Lower leg skin (tissue), 4 donors: ENCODE data around the gene APOC3. TPM values are rescaled to one million over a fixed set of nuclear protein-coding genes. Genes with fewer than 3 reads are reported as not detected.

Source experiments
- DNase-seq, 2 donors: peaks; one replicate each; pipeline ENCODE4 v3.0.0-alpha.2; 2019; ENCODE audit warnings: low spot score in 2 of 2
- H3K4me3 ChIP-seq: fragments of 200-600 bp; sonication (generic); 2 replicates; pipeline ENCODE4 v1.5.1; 2017; ENCODE audit warnings: mild to moderate bottlenecking, low read depth; ENCODE audit not compliant: poor library complexity, severe bottlenecking
- POLR2A ChIP-seq, 2 donors: fragments of 450-650 bp; IDR thresholded peaks; one replicate each; pipeline ENCODE4 v1.6.1; 2016 to 2017; ENCODE audit warnings: antibody characterized with exemption in 2 of 2, mild to moderate bottlenecking in 1 of 2, moderate library complexity in 1 of 2
- WGBS, 2 donors: methylation state at CpG; one replicate each; pipeline ENCODE4 v1.1.5; 2018; 5-methylcytosine and 5-hydroxymethylcytosine counted together
- intact Hi-C: fragments of 100-400 bp; cut with DNase I; formaldehyde crosslinking; loops from one replicate; pipeline ENCODE4 v1.15.0; 2023; ENCODE audit warnings: low total_unique reads
- total RNA-seq, 4 donors: library from RNA; depleted of rRNA; stranded (reverse); fragments of >200 nt; gene quantifications; one replicate each; pipeline ENCODE4 v1.1.0, GENCODE V29; 2016
- TF ChIP-seq, protein P1 (sequence below), 3 donors: fragments of 450-650 bp; IDR thresholded peaks; one replicate each; pipeline ENCODE4 v1.5.1; 2016; ENCODE audit warnings: antibody characterized with exemption in 3 of 3, mild to moderate bottlenecking in 3 of 3, moderate library complexity in 2 of 3

APOC3 gene
- total RNA-seq, 4 donors from 2014 or later = not detected

DNA sequence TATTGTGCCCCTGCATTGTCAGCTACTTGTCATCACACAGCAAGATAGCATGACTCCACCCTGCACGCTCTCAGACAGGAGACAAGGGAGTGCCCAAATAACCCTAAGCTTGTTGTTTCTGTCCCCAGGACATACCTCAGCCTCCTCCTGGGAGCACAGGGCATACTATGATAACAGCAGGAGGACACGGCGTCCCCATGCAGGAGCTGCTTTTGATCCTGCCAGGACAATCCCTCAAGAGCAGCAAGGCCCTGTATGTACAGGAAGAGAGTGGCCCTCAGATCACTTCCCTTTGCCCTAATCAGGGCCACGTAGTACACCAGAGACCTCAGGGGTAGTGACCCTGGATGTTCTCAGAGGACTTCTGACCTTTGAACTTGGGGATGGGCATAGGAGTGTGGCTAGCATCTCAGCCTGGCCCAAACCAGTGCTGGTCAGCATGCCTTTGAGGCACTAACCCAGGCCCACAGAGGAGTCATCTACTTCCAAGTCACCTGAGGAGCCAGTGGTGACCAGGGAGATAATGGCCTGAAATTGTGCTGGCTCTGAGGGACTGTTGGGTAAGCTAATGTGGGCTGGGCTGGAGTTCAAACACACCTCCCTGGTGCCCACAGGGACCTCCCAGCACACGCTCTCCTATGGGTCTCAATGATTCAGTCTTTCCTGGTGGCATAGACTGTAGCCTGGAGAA, 15.8 kb upstream of the APOC3 start:
- DNase-seq = no peak
- 60 to 83% methylated on average over 5 of the region's 5 CpGs for WGBS, 2 donors
- H3K4me3 ChIP-seq = no peak overlapping the region
- intact Hi-C loops = no loop called here
- TF ChIP-seq, protein P1, sequence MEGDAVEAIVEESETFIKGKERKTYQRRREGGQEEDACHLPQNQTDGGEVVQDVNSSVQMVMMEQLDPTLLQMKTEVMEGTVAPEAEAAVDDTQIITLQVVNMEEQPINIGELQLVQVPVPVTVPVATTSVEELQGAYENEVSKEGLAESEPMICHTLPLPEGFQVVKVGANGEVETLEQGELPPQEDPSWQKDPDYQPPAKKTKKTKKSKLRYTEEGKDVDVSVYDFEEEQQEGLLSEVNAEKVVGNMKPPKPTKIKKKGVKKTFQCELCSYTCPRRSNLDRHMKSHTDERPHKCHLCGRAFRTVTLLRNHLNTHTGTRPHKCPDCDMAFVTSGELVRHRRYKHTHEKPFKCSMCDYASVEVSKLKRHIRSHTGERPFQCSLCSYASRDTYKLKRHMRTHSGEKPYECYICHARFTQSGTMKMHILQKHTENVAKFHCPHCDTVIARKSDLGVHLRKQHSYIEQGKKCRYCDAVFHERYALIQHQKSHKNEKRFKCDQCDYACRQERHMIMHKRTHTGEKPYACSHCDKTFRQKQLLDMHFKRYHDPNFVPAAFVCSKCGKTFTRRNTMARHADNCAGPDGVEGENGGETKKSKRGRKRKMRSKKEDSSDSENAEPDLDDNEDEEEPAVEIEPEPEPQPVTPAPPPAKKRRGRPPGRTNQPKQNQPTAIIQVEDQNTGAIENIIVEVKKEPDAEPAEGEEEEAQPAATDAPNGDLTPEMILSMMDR (IDR thresholded peaks at IDR 0.05) = no peak
- TF ChIP-seq POLR2A (IDR thresholded peaks at IDR 0.05) = no peak

- intact Hi-C loops = no loop called here
- no peak for DNase-seq
- WGBS, 2 donors = 75 to 82% methylated on average over 6 of the region's 6 CpGs
- no peak overlapping the region for H3K4me3 ChIP-seq
- TF ChIP-seq POLR2A (IDR thresholded peaks at IDR 0.05) = no peak
- TF ChIP-seq, protein P1 (IDR thresholded peaks at IDR 0.05) = no peak
Observed at GRCh38 chr11:116814502-116814901, 15.2 kb upstream of the APOC3 start.

DNA sequence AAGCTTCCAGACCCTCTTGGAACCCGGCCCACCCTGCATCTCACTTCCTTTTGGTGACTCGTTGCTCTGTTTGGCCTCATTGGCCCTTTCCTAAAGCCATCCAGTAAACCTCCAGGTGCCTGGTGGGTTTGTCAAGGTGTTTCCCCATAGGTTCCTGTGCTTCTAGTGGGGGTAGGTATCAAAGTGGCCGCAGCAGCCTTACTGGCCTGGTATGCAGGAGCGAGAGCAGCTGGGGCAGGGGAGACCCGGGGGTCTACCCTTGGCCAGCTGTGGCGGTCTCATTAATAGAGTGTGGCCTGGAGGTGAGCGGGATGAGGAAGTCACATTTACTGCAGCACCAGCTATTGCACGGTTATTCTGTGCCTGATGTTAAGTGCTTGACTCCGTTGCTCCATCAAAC, 10.7 kb upstream of the APOC3 start:
- intact Hi-C loops = no loop called here
- no peak for TF ChIP-seq POLR2A (IDR thresholded peaks at IDR 0.05)
- TF ChIP-seq, protein P1 (IDR thresholded peaks at IDR 0.05) = no peak
- DNase-seq = no peak
- no peak overlapping the region for H3K4me3 ChIP-seq
- 82 to 88% methylated on average over 9 of the region's 9 CpGs for WGBS, 2 donors

DNA sequence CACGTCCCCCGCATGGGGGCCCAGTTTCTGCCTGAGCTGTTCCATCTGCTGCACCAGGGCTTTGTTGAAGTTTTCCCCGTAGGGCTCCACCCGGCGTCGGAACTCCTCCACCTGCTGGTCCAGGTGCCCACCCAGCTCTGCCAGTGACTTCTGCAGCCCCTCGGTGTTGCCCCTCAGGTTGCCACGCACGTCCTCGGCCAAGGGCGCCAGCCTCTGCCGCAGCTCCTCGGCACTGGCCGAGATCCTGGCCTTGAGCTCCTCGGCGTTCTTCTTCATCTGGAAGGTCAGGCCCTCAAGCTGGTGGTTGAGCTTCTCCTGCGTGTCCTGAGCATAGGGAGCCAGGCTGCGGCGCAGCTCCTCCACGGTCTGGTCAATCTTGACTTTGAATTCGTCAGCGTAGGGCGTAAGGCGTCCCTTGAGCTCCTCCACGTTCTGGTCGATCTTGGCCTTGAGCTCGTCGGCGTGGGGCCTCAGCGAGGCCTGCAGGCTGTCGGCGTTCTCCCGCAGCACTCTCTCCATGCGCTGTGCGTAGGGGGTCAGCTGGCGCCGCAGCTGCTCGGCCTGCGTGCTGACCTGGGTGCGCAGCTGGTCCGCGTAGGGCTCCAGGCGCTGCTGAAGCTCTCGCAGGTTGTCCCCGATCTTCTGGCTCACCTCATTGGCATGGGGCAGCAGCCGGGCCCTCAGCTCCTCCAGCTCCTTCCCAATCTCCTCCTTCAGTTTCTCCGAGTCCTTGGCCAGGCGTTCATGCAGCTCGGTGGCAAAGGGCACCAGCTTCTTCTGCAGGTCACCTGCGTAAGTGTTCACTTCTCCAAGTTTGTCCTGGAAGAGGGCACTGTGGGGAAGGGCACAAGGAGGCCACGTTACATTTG, 8.4 kb upstream of the APOC3 start:
- no peak overlapping the region for H3K4me3 ChIP-seq
- 94 to 95% methylated on average over 48 to 51 of the region's 51 CpGs for WGBS, 2 donors
- TF ChIP-seq POLR2A (IDR thresholded peaks at IDR 0.05) = no peak
- TF ChIP-seq, protein P1 (IDR thresholded peaks at IDR 0.05) = no peak
- DNase-seq = no peak
- intact Hi-C loops = no loop called here

DNA sequence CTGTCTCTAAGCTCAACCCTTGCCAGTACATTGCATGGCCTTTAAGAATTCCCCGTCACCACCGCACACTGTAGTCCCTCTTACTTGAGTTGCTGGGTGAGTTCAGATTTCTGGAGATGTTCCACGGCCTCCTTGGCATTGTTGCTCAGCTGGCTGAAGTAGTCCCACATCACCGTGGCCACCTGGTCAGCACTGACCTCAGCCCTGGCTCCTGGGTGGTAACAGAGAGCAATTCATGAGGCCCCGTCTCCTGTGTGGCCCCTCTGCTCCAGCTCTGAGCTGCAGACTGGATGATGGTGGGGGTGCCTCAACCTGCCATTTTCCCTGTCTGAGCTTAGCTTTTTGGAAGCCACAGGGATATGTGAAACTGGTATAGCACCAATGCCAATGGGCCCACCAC, 7.1 kb upstream of the APOC3 start:
- intact Hi-C loops = no loop called here
- no peak overlapping the region for H3K4me3 ChIP-seq
- WGBS, 2 donors = 73 to 76% methylated on average over 4 to 5 of the region's 5 CpGs
- DNase-seq = no peak
- TF ChIP-seq POLR2A (IDR thresholded peaks at IDR 0.05) = no peak
- TF ChIP-seq, protein P1 (IDR thresholded peaks at IDR 0.05) = no peak
